ENCODE data around the gene TBX10.
"Not testable (repeated sequence)": the region's sequence is repeated elsewhere in the genome, so short reads cannot be mapped to it uniquely, and the experiment has no call there.

Gene TBX10

DNA sequence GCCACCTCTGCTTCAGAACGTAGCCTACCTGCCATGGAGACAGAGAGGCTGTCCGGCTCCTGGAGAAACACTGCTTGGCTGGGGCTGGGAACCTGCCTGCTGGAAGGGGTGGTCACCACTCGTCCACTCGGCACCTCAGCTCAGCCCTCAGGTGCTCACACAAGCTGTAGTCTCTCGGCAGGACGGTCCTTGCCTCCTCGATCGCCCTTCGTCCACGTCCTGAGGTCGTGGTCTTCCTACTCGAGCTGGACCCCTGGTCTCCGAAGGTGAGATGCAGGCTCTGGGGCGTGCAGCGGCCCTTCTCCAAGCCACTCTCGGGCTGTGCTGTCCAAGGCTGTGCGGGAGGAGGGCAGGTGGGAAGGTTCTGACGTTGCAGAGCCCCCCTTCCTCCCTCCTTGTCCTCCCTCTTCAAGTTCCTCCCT is at the start of gene TBX10:
Gene TBX10 (minus strand): TSS at position 326 of the 422 bp plus-strand sequence. CDS start 291 bp downstream, at position 35.
- no peak for DNase-seq

DNA sequence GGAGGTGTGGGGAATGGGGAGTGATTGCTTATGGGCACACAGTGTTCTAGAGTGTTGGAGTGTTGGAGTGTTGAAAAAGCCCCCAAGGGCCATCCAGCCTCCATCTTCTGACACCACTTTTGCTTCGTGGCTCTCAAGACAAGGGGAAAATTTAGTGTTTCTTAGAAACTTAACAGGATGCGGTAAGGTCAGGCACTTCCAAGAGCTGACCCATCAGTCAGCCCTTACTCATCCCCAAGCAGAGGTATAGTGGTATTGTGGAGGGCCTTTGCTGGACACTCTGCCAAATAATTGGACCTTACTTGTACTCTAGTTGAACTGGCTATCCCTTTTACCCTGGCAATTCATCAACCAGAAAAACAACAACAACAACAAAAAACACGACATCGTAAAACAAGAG is 49.6 kb upstream of the TBX10 start:
- no peak for DNase-seq

DNA sequence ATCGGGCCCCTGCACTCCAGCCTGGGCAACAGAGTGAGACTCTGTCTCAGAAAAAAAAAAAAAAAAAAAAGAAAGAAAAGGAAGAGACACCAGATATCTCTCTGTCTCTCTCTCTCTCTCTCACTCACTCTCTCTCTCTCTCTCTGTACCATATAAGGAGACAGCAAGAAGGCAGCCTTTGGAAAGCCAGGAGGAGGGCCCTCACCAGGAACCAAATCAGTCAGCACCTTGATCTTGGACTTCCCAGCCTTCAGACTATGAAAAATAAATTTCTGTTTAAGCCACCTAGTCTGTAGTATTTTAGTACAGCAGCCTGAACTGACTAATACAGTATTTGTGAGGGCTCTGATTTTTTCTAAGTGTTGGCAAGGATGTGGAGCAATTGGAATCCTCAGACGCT is 48.4 kb upstream of the TBX10 start:
- no peak for DNase-seq

DNA sequence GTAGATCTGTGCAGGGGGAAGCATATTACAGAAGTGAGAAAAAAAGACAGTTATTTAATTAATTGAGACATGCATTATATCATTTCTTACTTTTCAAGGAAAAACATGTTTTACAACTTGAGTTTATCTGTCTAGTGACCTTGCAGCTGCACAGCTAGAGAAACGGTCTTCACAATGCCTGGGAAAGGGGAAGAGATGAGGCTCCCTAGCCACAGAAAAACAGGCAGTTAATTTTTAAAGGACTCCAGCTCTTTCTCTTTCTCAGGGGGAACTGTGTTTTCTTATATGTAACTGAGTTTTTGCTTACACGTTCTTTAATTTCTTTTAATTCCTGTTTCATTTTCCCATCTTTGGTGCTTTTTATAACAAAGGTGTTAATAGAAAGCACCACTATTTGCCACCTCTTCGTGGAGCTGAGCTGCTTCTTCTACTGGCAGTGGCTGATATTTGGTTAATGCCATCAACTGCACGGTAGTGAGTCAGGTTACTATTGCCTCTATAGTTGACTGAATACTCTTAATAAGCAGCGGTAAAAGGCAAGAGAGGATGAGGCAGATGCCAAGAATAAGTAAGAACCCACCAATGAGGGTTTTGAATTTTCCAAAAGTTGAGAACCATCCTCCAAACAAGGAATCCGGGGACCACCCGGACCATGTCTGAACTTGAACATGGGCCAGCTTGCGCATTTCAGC is 46.2 kb upstream of the TBX10 start:
- DNase-seq = not testable (repeated sequence)

DNA sequence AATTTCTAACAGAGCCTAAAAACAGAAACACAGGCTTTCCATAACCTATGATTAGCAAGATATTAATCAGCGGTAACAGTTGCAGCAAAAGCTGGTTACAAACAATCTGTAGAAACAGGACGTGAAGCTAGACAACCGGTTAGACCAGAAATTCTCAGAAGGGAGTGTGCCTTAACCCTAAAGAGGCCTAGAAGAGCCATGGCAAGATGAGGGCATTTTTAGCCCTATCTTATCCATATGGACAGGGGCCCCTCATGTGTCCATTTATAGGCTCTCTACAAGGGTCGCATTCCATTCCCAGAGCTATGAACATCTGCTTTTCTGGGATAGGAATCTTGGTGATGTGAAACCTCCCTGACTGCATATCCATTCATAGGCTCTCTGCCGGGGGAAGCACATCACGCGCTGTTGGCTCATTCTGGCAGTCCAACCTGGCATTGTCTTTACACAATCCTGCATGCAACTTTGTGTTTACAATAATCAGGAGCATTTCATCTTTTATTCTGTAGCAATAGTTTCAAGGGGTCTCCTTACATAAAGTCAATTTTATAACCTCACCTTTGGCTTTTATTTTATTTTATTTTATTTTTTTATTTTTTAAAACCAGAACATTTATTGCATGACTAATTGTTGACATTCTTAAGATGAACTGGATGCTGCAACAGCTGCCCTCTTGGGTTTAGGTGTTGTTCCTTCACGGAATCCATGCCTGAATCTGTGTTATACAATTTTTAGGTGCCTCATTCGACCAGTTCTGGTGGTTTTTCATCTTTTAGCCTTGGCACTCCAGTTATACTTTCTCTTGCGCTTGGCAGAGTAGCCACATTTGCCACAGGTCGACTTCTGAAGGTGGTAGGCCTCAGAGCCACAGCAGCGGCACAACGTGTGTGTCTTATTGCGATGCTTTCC is 42.8 kb upstream of the TBX10 start:
- not testable (repeated sequence) for DNase-seq

DNA sequence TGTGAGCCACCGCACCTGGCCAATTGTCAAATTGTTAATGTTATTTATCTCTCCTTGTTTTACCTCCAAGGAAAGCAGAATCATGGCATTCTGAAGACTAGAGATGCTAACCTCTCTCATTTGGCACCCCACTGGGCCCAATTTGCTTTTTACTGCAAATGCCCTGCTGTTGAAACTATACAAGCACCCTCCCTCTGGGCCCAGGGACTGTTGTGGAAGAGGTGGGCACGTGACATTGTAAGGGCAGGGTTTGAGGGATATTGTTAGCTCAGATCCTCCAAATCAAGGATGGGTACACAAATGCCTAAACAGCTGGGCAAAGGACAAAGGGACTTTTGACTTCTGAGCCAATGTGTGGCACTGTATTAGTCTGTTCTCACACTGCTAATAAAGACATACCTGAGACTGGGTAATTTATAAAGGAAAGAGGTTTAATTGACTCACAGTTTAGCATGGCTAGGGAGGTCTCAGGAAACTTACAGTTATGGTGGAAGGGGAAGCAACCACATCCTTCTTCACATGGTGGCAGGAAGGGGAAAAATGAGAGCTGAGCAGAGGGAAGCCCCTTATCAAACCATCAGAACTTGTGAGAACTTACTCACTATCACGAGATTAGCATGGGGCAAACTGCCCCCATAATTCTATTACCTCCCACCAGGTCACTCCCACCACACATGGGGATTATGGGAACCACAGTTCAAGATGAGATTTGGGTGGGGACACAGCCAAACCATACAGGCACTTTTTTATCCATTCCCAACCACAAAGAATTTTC is 41.3 kb upstream of the TBX10 start:
- DNase-seq = no peak

DNA sequence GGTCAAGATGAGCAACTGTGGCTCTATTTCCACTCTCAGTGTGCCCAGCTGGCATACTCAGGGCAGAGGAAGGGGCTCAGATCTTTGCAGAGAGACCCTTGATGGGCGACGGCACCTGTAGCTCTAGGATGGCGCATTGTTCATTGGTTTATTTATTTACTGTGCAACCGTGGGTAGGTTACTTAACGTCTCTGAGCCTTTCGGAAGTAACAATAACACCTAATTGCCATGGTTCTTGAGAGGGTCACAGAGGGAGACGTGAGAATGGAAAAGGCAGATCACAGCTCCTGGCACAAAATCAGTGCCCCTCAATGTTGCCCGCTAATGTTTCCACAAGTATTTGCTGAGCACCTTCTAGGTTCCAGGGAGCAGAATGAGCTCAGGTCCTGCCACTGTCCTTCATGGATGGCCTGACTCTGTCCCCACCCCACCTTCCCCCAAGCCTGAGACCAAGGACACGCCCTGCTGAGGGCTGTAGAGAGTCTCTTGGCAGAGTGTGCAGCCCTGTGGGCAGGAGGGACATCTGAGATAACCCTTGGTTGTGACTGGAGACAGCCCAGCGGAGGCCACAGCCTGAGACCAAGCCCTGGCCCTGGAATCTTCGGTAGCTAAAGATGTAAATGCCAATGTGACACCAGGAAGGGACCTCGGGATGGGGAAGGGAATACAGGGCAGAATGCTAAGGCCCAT is 35.6 kb upstream of the TBX10 start:
- no peak for DNase-seq

DNA sequence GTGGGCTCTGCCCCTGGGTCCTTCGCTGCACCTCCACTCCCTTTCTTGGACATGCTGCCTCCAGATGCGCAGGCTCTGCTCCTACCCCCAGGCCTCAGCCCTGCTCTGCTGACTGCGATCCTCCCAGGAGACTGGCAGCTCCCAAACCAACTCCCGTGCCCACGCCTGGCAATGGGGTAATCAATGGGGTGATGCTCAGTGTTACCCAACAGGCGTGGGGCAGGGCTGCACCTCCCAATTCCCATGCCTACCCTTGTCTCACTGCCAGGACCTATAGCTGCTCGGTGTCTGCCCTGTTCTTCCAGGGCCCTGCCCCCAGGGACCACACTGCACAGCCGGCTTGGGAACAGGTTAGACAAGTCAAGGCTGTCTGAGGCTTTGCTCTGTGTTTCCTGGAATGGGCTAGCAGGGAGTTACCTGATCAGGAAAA is 34.9 kb upstream of the TBX10 start, which contains the start of gene ALDH3B2:
Gene ALDH3B2 (minus strand): TSS at position 182 of the 430 bp plus-strand sequence. CDS start 7,688 bp downstream, outside the sequence.
- DNase-seq = no peak

DNA sequence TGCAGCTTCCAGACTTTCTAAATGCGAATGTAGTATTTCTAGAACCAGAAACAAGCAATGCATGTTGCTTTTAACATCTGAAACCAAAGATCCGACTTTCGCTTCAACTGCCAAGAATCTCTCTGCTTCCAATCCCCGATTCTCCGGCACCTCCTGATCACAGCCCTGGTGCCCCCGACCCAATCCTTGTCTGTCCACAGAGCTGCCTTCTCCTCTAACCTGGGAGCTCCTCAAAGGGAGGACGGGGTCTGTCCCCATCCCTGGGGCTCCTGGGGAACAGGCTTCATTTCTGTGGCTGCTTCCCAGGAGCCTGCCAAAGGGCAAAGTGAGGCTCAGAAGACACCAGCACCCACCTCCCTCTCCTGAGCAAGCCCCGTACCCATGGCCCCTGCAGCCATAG is 34.3 kb upstream of the TBX10 start:
- no peak for DNase-seq

DNA sequence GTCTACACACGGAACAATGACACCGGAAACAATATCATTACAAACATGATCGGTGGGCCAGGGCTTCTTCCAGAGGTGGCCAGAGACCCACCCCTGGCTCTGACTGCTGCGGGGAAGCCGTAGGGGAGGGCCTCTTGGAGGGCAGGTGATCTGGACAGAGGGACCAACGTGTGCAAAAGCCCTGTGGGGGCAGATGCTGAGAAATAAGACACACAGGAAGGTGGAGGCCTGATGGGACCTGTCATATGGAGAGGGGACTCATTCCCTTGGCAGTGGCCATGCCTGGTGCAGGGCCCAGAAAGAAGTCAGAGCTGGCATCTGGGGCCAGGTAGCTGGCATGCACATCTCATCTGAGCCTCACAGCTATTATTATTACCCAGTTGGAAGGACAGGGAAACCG is 33.8 kb upstream of the TBX10 start:
- DNase-seq = no peak

DNA sequence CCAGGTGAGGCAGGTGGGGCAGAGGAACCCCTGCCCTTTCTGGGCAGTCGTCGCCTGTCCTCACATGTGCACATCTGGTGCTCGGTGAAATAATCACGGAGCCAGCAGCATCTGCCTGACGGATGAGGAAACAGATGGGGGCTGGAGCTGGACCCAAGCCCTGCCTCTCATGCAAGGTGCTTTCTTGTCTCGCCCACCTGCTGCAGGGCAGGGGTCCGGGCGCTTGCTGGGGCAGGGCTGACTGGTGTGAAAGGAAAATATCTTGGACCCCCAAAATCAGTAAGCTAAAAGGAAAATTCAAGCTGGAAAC is 31.6 kb upstream of the TBX10 start:
- DNase-seq = no peak

DNA sequence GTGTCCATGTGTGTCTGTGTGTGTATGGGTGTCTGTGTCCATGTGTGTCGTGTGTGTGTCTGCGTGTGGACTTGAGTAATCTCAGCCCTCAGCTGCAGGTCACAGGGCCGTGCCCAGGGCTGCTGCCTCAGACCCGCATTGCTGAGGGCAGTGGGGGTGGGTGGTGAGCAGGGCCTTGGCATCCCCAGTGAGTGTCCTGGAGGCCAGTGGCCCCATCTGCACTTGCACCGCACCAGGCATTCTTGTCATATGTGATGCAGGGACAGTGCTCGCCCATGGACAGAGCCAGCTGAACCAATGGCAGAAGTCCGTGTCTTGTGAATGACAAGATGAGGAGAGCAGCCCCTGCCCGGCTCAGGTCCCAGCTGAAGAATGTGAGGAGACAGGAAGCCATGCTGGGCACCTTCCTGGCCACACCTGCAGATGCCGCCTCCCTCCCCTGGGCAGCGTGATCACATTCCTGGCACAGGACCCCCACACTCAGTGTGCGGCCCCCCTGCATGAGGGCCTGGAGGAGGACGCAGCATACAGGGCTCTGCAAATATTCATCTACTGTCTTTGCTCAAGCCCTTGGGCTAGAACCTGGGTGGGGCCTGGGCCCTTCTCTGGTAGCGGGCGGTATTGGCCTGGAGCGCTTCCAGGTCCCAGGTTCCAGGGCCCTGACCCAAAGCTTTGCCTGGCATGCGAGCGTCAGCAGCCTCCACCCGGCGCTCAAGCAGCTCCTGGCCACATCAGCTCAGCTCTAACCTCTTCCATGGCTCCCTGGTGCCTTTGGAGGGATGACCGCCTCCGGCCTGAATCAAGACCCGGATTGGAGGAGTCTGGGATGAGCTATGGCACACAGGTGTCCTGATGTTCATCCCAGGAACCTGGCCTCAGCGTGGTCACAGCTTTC is 31.0 kb upstream of the TBX10 start:
- DNase-seq = no peak

DNA sequence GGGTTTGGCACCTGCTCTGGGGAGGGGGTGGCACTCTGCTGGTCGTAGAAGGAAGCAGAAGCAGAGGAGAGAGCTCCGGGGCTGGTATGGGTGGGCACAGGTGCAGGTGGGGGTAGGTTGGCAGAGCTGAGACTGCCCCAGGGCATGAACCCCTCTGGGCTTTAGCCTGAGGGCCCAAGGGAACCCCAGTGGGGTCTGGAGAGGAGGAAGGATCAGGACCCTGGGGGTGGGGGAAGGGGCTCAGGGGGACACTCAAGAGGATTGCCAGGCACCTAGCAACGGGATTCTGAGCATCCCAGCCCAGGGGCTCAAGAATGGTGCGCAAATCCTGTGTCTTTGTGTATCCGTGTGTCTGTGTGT is 28.6 kb upstream of the TBX10 start:
- no peak for DNase-seq

DNA sequence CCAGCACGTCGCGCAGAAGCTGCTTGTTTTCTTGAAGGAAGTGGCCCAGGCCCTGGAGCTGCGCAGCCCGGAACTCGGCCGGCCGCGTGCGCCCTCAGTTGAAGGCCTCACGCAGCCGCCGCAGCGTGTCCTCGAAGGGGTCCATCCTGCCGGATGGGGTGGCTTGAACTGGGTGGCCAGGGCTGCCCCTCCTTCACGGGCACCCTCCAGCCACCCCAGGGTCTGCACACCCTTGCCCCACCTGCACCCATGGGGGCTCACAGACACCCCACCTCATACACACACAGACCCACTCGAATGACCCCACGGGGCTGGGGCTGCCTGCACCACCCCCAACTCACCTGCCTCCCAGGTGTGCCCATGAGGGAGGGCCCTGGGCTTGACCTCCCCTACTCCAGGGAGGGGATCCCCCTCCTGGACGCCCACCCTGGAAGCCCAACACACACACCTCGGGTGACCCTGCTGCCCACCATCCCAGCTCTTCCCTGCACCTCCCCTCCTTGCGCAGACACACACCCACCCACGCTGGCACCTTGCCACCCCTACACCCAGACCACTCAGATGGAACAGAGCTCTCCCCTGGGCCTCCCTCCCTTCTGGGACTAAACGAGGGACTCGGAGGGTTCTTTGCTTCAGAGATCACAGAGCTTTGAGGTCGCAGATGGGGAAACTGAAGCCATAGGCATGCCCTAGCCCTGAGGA is 28.1 kb upstream of the TBX10 start:
- DNase-seq = no peak

DNA sequence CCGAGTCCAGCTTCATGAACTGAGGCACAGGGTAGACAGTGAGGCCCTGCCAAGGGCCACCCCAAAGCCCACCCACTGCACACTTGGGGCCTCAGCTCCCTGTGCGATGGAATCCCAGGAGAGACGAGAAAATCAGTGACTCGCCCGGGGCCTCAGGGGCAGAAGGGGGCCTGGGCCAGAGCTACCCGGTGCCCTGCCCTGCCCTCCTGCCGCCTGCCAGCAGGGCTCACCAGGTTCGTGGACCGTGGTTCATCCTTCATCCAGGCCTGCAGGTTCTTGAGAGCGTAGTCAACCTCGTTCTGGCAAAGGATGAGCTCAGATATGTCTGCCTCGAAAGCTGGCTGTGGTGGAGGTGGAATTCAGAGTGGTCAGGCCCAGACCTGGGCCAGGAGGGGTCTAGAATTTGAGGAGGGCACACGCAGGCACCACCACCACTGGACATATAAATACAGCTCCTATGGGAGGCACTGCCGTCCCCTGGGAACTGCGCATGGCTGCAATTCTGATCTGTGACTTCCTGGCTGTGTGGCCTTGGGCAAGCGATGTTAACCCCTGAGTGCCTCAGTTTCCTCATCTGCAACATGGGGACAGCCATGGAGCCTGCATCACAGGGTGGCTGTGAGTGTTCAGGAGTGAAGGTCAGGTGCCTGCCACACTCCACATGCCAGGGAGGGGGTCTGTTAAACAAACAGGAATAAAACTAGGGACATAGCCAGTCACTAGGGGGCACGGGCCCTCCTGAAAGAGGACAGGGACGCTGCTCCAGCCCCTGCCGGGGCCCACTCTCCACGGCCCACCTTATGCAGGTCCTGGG is 27.3 kb upstream of the TBX10 start:
- DNase-seq = no peak

DNA sequence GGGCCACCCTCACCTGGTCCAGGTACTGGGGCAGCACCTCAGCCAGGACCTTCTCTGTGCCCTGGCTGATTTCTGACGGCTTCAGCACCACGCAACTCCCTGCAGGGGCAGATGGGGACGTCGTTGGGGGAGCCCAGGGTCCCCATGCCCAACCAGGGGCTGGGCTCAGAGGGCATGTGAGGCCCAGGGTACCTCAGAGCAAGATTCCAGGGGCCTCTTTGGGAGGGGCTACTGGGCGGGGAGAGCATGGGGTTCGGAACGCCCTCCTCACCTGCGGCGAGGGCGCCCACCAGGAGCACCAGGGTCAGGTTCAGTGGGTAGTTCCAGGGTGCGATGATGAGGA is 26.7 kb upstream of the TBX10 start:
- no peak for DNase-seq

DNA sequence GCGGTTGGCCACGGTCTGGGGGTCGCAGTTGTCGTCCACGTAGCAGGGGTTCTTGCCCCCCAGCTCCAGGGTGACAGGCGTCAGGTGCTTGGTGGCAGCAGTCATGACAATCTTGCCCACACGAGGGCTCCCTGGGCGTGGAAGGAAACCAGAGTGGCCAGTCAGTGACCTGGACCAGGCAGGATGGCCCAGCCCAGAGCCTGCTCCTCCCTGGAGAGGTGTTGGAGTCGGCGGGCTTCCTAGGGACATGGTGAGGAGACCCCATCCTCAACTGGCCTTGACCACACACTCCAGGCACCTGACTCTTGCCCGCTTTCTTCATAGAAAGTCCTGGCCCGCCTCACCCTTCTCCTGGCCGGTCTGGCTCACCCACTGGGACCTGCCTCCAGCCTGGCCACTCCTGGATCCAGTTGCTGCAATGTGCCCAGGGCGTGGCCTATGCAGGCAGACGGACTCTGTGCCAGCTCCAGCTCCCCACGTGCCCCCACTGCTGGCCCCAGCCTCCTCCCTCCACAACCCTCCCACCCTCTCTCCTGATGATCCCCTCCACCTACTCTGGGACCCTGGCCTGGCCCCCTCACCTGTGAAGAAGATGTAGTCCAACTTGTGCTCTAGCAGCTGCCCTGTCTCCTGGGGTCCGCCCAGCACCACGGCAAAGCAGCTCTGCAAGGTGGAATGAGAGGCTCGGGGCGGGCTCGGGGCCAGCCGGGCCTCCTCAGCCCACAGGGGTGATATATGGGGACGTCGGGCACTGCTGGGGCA is 26.2 kb upstream of the TBX10 start:
- DNase-seq = no peak

DNA sequence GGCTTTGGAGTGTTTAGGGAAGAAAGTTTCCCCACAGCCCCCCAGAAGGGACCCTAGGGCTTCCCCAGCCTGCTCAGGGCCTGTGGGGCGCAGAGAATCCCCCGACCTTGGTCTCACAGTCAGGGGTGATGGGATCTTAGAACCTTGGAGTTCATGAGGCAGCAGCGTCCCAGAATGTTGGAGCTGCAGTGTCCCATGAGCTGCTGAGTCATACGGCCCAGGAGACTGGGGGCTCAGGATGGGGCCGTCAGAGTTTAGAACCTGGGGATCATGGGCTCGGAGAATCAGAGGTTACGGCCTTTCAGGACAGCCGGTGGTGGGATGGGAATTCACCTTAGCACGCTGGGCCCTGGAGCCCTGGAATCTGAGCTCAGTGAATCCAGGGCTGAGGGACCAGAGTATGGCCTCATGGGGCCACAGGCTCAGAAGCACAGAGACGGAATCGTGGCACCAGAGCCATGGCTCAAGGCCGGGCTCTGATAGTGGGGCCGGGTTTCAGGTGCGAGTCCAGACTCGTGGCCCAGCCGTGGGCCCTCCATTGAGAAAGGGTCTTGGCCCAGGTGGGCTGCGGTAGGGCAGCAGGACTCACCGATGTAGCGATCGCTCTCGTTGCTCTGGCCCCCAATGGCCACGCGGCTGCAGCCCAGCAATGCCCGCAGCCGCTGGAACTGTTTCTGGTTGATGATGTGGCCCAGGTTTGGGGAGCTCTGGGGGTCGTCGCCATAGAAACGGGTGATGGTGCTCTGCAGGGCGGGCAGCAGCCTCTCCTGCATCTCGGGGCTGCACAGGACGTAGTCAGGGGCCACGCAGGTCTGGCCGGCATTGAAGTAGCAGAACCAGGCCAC is 25.4 kb upstream of the TBX10 start:
- no peak for DNase-seq

DNA sequence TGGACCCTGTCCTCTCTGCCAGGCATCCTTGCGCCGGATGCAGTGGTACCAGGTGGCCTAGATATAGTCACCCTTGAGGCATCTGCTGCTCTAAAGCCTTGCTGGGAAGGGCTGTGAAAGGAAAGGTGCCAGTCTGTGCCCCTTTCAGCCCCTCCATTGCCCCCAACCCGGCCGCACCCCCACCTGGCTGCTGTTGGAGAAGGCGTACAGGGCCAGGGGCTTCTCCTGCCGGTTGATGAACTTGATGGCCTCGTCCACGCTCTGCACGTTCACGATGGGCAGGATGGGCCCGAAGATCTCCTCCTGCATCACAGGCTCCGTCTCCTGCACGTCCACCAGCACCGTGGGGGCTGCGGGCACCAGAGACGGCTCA is 24.6 kb upstream of the TBX10 start:
- no peak for DNase-seq
